ENCODE results near the gene RTN4R. TPM values are rescaled to one million over a fixed set of nuclear protein-coding genes. Genes with fewer than 3 reads are reported as not detected.

Gene RTN4R
- total RNA-seq, 1 experiment from 2014 or later = 25.0 TPM

- TF ChIP-seq ARID4B (CRISPR knock-in tag; IDR thresholded peaks at IDR 0.05; ENCODE audit: borderline replicate concordance) (0 out of 2 replicates have a peak, but pooled peaks have one; percentile 3), CREM (CRISPR knock-in tag; IDR thresholded peaks at IDR 0.05) (no peak)
Observed at GRCh38 chr22:20298803-20299745, 31.0 kb upstream of the RTN4R start (continued).

- Mint-ChIP-seq H3K36me3 (no peaks in the 10 kb centered on the region), H3K27ac (no peak overlapping the region), H3K4me3 (peak overlapping the region; percentile 65), H3K27me3 (ENCODE audit: low read depth) (peaks cover 53% of the 10 kb centered on the region), H3K9me3 (no peaks in the 10 kb centered on the region), H3K4me1 (peaks cover 6% of the 10 kb centered on the region; the same call in 1 of the 2 replicates)
- peak; percentile 51 for DNase-seq (ENCODE audit: low spot score)
- peak; percentile 4 for ATAC-seq
- ChIA-PET CTCF (interaction anchor here (0.6 to 2.0 kb wide), 13 partner anchors 19 to 210 kb away, joined by 3 to 14 read pairs (median 4); partner anchors contain the start of gene DGCR6L), POLR2A (interaction anchor here (0.9 kb wide), 1 partner anchor 54 kb away, joined by 3 read pairs; no protein-coding TSS in a partner anchor)
- no peak for TF ChIP-seq ATF2 (CRISPR knock-in tag; IDR thresholded peaks at IDR 0.05; ENCODE audit: borderline replicate concordance, low read depth)
- peak; percentile 18; the same call in 1 of the 2 replicates for TF ChIP-seq ARID4B (CRISPR knock-in tag; IDR thresholded peaks at IDR 0.05; ENCODE audit: borderline replicate concordance)
- TF ChIP-seq FOXK1 (CRISPR knock-in tag; IDR thresholded peaks at IDR 0.05) = no peak
Observed at GRCh38 chr22:20298110-20298802, 30.1 kb upstream of the RTN4R start.

- no peak overlapping the region for H3K27ac Mint-ChIP-seq
- ATAC-seq = no peak
- H3K36me3 Mint-ChIP-seq = no peaks in the 10 kb centered on the region
- peaks cover 6% of the 10 kb centered on the region; the same call in 1 of the 2 replicates for H3K4me1 Mint-ChIP-seq
- CTCF ChIA-PET = no interaction called here
- DNase-seq (ENCODE audit: low spot score) = no peak
- POLR2A ChIA-PET = interaction anchor here (0.9 kb wide), 1 partner anchor 54 kb away, joined by 3 read pairs; no protein-coding TSS in a partner anchor
- H3K4me3 Mint-ChIP-seq = peak overlapping the region; percentile 65
- H3K27me3 Mint-ChIP-seq (ENCODE audit: low read depth) = peaks cover 50% of the 10 kb centered on the region
- no peaks in the 10 kb centered on the region for H3K9me3 Mint-ChIP-seq
- no peak for TF ChIP-seq SOX15 (CRISPR knock-in tag; IDR thresholded peaks at IDR 0.05)
- TF ChIP-seq NR2C2 (CRISPR knock-in tag; IDR thresholded peaks at IDR 0.05) = no peak
- no peak for TF ChIP-seq NFE2L1 (CRISPR knock-in tag; IDR thresholded peaks at IDR 0.05)
- no peak for TF ChIP-seq ZNF317 (CRISPR knock-in tag; IDR thresholded peaks at IDR 0.05; ENCODE audit: borderline replicate concordance, low read depth)
- TF ChIP-seq EMX1 (CRISPR knock-in tag; IDR thresholded peaks at IDR 0.05) = no peak
- no peak for TF ChIP-seq HMGXB4 (CRISPR knock-in tag; IDR thresholded peaks at IDR 0.05)
- no peak for TF ChIP-seq ZNF512 (CRISPR knock-in tag; IDR thresholded peaks at IDR 0.05; ENCODE audit: borderline replicate concordance)
Observed at GRCh38 chr22:20297414-20298109, 29.4 kb upstream of the RTN4R start.

Measured in WTC11 (cell line).